PC-3 (cell line): ENCODE results near the gene KLHL8.

Experiments used
- EZH2 ChIP-seq: fragments of 300-600 bp; sonication (generic); IDR thresholded peaks from one replicate; pipeline ENCODE4 v1.6.1; 2017; ENCODE audit warnings: antibody characterized with exemption, mild to moderate bottlenecking, low read length; ENCODE audit not compliant: unreplicated experiment
- EZH2phosphoT487 ChIP-seq: fragments of 300-600 bp; sonication (generic); IDR thresholded peaks from 2 replicates; pipeline ENCODE4 v1.6.1; 2018; ENCODE audit warnings: mild to moderate bottlenecking, antibody characterized with exemption, low read length, borderline replicate concordance
- TF ChIP-seq, protein P1 (sequence below): fragments of 300-600 bp; sonication (generic); conservative IDR thresholded peaks from 2 replicates; pipeline ENCODE4 v1.5.1; 2017; ENCODE audit warnings: antibody characterized with exemption, low read depth, mild to moderate bottlenecking, low read length

DNA sequence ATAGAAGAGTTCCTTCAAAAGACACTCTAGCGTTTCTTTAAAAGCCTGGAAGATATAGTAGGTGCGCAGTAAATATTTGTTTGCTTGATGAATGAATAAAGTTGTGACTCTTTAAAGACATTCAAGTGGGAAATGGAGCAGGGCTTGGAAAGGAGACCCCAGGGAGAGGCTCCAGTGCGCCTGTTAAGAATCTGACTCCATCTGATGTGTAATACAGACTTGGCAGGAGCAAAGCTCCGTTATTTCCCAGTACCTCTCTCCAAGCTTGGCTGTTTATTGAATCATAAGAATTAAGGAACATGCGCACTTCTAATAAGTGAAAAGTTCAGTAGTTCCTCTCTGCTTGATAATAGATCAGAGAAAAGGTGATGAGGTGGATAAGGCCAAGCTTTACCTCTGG is 18.8 kb upstream of the KLHL8 start:
- TF ChIP-seq, protein P1, sequence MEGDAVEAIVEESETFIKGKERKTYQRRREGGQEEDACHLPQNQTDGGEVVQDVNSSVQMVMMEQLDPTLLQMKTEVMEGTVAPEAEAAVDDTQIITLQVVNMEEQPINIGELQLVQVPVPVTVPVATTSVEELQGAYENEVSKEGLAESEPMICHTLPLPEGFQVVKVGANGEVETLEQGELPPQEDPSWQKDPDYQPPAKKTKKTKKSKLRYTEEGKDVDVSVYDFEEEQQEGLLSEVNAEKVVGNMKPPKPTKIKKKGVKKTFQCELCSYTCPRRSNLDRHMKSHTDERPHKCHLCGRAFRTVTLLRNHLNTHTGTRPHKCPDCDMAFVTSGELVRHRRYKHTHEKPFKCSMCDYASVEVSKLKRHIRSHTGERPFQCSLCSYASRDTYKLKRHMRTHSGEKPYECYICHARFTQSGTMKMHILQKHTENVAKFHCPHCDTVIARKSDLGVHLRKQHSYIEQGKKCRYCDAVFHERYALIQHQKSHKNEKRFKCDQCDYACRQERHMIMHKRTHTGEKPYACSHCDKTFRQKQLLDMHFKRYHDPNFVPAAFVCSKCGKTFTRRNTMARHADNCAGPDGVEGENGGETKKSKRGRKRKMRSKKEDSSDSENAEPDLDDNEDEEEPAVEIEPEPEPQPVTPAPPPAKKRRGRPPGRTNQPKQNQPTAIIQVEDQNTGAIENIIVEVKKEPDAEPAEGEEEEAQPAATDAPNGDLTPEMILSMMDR, result no peak
- TF ChIP-seq EZH2phosphoT487 (no peak), EZH2 (no peak)
